Measurements from ENCODE around the gene AIFM3. TPM values are rescaled to one million over a fixed set of nuclear protein-coding genes. Genes with fewer than 3 reads are reported as not detected.

AIFM3 gene
- total RNA-seq, 1 donor: 5.2 TPM

DNA sequence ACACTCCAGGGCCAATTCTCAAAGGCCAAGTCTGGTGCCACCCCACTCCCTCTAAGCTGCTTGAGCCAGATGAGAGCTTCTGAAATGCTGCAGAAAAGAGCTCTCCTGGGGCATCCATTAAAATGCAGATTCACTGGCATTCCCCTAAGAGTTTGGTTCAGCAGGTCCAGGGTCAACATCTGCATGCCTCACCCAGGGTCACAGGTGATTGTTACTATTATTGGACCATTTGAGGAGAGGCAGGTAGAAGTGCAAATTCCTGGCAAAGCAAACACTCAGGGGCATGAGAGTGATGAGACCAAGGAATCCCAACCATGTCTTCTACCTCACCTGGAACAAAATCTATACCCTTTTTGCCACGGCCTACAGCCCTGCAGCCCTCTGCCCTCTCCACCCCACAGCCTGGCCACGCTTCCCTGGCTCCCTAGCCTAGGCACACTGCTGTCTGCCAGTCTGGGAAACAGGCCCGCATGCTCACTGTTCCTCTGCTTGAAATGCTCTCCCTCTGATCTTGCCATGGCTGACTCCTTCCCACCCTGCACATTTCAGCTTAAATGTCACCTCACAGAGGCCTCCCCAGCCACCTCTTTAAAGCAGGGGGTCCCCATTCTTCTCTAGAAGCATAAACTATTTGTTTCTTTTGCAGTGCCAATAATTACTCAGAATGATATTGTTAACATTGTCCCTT lies 43.5 kb downstream of the AIFM3 start:
- H3K27me3 ChIP-seq (ENCODE audit: insufficient read depth, low read length): no peaks in the 10 kb centered on the region
- H3K4me3 ChIP-seq (ENCODE audit: low read length): no peak overlapping the region
- H3K4me1 ChIP-seq (ENCODE audit: insufficient read depth, low read length): peaks cover 20% of the 10 kb centered on the region
- H3K9me3 ChIP-seq (ENCODE audit: low read depth, low read length): no peaks in the 10 kb centered on the region

- Histone ChIP-seq H3K9me3 (ENCODE audit: low read depth, low read length) (no peaks in the 10 kb centered on the region), H3K27me3 (ENCODE audit: insufficient read depth, low read length) (no peaks in the 10 kb centered on the region), H3K4me3 (ENCODE audit: low read length) (no peak overlapping the region), H3K4me1 (ENCODE audit: insufficient read depth, low read length) (peaks cover 24% of the 10 kb centered on the region)
Measured at GRCh38 chr22:21012446-21013407, 45.7 kb downstream of the AIFM3 start.

GRCh38 chr22:21013657-21014201 lies 46.7 kb downstream of the AIFM3 start:
- Histone ChIP-seq H3K4me1 (ENCODE audit: insufficient read depth, low read length) (peaks cover 24% of the 10 kb centered on the region), H3K4me3 (ENCODE audit: low read length) (peak overlapping the region; percentile 24), H3K27me3 (ENCODE audit: insufficient read depth, low read length) (no peaks in the 10 kb centered on the region), H3K9me3 (ENCODE audit: low read depth, low read length) (no peaks in the 10 kb centered on the region)

DNA sequence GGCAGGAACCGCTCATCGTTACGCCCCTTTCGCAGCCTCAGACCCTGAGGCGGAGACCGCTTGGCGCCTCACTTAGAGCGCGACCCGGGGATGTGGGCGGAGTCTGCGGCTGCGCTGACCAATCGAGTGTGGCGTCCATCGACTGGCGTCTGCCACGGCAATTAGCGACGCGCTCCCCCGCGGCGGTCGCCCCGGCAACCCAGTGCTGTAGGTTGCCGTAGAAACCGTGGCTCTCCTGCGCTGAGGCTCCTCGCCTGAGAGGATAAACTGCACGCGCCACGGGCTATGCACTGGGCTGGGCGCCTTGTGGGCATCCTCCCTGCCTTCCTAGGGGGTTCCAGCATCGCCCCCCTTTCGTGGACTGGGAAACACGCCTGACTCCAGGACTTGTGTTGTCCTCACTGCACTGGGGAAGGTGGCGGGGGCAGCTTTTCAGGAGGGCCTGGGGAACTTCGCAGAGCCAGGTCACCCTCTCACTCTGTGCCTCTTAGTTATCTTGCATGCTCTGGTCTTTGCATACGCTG lies 47.2 kb downstream of the AIFM3 start:
- H3K4me3 ChIP-seq (ENCODE audit: low read length): peak overlapping the region; percentile 24
- H3K4me1 ChIP-seq (ENCODE audit: insufficient read depth, low read length): peaks cover 24% of the 10 kb centered on the region

DNA sequence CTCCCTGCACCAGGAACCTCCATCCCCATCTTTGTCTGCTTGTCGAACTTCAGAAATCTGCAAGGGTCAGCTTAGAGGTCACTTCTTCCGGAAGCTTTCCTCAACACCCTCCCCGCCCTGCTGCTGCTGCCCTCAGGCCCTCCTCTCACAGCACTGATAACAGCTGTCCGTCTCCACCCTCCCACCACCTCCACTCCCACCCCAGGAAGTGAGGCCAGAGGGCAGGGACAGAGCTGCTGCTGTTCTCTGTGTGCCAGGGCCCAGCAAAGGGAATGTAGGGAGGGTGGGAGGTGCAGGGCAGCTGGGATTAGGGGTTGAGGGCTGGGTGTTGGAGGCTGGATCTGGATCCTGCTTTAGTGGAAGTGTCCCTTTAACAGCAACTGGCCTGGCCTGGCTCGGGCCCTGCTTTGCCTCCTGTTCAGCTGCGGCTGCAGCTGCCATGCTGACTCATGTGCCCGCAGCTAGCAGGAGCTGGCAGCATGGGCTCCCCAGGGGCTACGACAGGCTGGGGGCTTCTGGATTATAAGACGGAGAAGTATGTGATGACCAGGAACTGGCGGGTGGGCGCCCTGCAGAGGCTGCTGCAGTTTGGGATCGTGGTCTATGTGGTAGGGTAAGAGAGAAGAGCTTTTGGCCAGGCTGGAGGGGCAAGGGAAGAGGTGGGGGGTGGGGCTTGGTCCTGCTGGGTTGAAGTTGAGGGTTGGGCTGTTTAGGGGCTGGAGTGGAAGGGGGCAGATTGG lies 47.8 kb downstream of the AIFM3 start, which contains the start of gene P2RX6:
TSS of gene P2RX6 (plus strand) at position 440 of the 740 bp plus-strand sequence. CDS start at position 450, 10 bp downstream.
- H3K27me3 ChIP-seq (ENCODE audit: insufficient read depth, low read length): no peaks in the 10 kb centered on the region
- H3K4me3 ChIP-seq (ENCODE audit: low read length): peak within 1 kb of the TSS; percentile 24
- H3K4me1 ChIP-seq (ENCODE audit: insufficient read depth, low read length): peaks cover 24% of the 10 kb centered on the region
- H3K9me3 ChIP-seq (ENCODE audit: low read depth, low read length): no peaks in the 10 kb centered on the region

More for the DNA sequence above, 47.2 kb downstream of the AIFM3 start:
- Histone ChIP-seq H3K27me3 (ENCODE audit: insufficient read depth, low read length) (no peaks in the 10 kb centered on the region), H3K9me3 (ENCODE audit: low read depth, low read length) (no peaks in the 10 kb centered on the region)

DNA sequence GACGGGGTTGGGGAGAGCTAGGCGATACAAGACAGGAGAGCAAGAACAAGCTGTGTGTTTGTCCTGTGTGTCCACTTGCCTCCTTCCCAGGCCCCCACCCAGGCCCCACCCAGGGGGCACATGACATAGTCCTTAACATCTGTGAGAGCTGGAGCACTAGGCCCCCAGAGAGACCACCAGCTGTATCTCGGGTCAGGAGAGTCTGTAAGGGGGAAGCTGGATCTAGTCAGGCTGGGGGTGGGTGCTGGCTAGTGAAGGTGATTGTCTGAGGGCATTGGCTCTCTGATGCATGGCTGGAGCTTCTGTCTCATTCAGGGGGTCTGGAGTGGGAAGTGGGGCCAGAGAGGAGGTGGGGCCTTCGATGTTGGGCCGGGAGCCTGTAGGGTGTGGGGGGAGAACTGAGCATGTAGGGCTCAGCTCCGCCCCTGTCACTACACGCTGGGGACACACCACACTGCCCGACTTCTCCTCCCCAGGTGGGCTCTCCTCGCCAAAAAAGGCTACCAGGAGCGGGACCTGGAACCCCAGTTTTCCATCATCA lies 48.5 kb downstream of the AIFM3 start:
- Histone ChIP-seq H3K9me3 (ENCODE audit: low read depth, low read length) (no peaks in the 10 kb centered on the region), H3K4me3 (ENCODE audit: low read length) (no peak overlapping the region), H3K4me1 (ENCODE audit: insufficient read depth, low read length) (peaks cover 24% of the 10 kb centered on the region), H3K27me3 (ENCODE audit: insufficient read depth, low read length) (no peaks in the 10 kb centered on the region)

DNA sequence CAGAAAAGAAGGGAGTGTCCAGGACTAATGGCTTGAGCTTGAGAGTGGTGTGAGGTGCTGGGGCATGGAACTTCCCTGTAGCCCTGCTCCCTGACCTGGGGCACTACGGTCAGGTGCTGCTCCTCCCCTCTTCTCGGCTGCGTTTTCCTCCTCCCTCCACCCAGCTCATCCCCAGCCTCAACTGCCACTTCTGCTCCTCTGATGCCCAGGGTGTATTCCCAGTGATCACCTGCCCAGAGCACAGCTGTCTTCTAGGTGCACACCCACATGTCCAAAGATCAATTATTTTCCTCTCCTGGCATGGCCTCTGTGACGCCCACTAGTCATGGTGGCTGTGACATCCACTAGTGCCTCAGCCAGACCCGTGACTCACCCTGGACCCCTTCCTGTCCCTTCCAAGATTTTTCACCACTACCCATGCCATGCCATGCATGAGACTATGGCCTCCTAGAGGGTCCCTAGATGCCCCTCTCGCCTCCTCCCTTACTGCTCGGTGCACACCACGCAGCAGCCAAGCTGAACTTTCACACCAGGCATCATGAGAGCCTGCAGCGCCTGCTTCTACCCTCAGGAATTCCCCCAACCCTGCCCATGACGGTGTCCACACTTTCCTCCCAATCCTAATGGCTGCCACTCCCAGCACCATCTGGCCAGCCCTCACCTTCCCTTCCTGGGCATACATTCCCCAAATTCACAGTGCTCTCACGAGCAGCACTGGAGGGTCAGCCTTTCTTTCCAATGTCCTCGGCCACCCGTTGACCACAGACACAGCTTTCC lies 49.8 kb downstream of the AIFM3 start:
- H3K9me3 ChIP-seq (ENCODE audit: low read depth, low read length): no peaks in the 10 kb centered on the region
- no peak overlapping the region for H3K4me3 ChIP-seq (ENCODE audit: low read length)
- peaks cover 24% of the 10 kb centered on the region for H3K4me1 ChIP-seq (ENCODE audit: insufficient read depth, low read length)

DNA sequence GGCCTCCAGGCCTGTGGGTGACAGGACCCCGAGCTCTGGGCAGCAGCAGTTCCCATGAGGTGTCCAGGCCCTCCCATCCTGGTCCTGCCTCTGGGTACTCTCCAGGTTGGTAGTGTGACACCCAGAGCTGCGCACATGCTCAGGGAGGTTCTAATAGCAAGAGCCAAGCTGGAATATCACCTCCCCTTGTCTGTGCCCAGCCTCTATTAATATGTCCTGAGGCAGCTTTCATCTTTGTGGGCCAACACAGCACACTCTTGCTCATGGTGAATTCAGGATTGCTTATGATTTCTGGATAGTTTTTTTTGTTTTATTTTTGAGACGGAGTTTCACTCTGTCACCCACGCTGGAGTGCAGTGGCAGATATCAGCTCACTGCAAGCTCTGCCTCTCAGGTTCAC lies 51.3 kb downstream of the AIFM3 start:
- Histone ChIP-seq H3K27me3 (ENCODE audit: insufficient read depth, low read length) (no peaks in the 10 kb centered on the region), H3K9me3 (ENCODE audit: low read depth, low read length) (no peaks in the 10 kb centered on the region), H3K4me3 (ENCODE audit: low read length) (no peak overlapping the region), H3K4me1 (ENCODE audit: insufficient read depth, low read length) (peaks cover 24% of the 10 kb centered on the region)

More for the DNA sequence above, 49.8 kb downstream of the AIFM3 start:
- no peaks in the 10 kb centered on the region for H3K27me3 ChIP-seq (ENCODE audit: insufficient read depth, low read length)

- H3K9me3 ChIP-seq (ENCODE audit: low read depth, low read length): no peaks in the 10 kb centered on the region
- H3K27me3 ChIP-seq (ENCODE audit: insufficient read depth, low read length): no peaks in the 10 kb centered on the region
- H3K4me1 ChIP-seq (ENCODE audit: insufficient read depth, low read length): peaks cover 10% of the 10 kb centered on the region
- no peak overlapping the region for H3K4me3 ChIP-seq (ENCODE audit: low read length)
Measured at GRCh38 chr22:21020802-21021429, 53.9 kb downstream of the AIFM3 start.

DNA sequence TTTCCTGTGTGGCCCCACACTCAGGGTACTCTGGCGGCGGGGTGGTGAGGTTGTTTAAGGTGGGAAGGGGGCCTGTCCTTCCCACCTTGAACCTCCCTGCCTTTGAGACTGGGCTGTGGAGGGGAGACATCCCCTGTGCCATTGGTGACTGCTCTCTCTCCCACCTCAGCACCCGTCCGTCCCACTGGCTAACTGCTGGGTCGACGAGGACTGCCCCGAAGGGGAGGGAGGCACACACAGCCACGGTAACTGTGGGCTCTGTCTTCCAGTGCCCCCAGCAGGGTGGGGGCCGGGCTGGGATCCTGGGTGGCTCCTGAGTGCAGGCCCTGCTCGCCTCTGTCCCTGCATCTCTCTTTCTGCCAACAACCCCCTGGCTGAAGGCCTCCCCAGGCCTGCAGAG lies 55.5 kb downstream of the AIFM3 start:
- H3K4me1 ChIP-seq (ENCODE audit: insufficient read depth, low read length): peaks cover 10% of the 10 kb centered on the region
- H3K27me3 ChIP-seq (ENCODE audit: insufficient read depth, low read length): no peaks in the 10 kb centered on the region
- no peaks in the 10 kb centered on the region for H3K9me3 ChIP-seq (ENCODE audit: low read depth, low read length)
- H3K4me3 ChIP-seq (ENCODE audit: low read length): no peak overlapping the region

DNA sequence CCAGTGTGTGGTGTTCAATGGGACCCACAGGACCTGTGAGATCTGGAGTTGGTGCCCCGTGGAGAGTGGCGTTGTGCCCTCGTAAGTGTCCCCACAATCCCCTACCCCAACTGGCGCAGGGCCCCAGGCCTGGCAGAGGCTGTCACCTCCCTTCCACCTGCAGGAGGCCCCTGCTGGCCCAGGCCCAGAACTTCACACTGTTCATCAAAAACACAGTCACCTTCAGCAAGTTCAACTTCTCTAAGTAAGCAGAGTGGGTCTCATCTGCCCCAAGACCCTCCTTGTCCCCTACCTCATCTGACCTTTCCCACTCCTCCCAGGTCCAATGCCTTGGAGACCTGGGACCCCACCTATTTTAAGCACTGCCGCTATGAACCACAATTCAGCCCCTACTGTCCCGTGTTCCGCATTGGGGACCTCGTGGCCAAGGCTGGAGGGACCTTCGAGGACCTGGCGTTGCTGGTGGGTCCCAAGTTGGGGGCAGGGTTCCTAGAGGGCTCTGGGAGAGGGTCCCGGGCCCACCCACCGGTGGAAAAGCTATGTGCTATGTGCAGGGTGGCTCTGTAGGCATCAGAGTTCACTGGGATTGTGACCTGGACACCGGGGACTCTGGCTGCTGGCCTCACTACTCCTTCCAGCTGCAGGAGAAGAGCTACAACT lies 56.0 kb downstream of the AIFM3 start:
- Histone ChIP-seq H3K27me3 (ENCODE audit: insufficient read depth, low read length) (no peaks in the 10 kb centered on the region), H3K9me3 (ENCODE audit: low read depth, low read length) (no peaks in the 10 kb centered on the region), H3K4me3 (ENCODE audit: low read length) (no peak overlapping the region), H3K4me1 (ENCODE audit: insufficient read depth, low read length) (peaks cover 10% of the 10 kb centered on the region)

DNA sequence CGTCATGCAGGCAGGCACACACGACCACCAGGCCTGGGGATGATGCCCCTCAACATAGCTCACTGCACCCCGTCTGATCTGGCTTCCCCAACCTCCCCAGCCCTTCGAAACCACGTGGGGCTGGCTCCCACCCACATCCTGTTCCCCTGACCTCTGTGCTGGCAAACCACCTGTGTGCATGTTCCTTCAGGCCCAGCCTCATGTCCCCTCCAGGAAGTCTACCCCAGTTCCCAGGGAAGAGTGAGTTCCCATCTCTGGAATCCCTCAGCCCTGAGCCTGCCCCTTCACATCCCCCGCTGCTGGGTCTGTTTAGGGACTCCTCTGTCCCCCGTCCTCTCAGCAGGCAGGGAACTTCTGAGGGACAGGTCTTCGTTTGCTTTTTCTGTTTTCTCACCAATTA lies 58.2 kb downstream of the AIFM3 start:
- no peak overlapping the region for H3K4me3 ChIP-seq (ENCODE audit: low read length)
- H3K9me3 ChIP-seq (ENCODE audit: low read depth, low read length): no peaks in the 10 kb centered on the region
- H3K4me1 ChIP-seq (ENCODE audit: insufficient read depth, low read length): peaks cover 10% of the 10 kb centered on the region
- no peaks in the 10 kb centered on the region for H3K27me3 ChIP-seq (ENCODE audit: insufficient read depth, low read length)
